Measurements from ENCODE around the gene LITAF. TPM values are rescaled to one million over a fixed set of nuclear protein-coding genes. Genes with fewer than 3 reads are reported as not detected.

The LITAF gene
- total and polyA plus RNA-seq, 4 donors, result 40.7 to 86.3 (median 59.3) TPM

DNA sequence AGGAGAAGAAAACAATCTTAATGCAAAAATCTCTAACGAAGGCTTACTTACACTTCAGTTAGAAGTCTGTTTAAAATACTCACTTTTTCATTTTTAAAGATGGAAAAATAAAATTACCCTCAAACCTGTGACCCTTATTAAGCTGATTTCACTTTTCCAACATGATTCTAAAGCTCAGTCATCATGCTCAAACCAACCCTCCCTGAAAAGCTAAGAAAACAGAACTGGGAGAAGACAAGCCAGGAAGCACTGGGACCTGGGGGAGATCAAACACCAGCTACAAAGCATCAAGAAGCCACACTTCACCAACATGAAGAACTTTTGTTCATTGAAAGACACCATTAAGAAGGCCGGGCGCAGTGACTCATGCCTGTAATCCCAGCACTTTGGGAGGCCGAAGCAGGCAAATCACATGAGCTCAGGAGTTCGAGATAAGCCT is 88.8 kb downstream of the LITAF start:
- Histone ChIP-seq H3K36me3 (ENCODE audit: control insufficient read depth, insufficient read depth, low read length) (no peaks in the 10 kb centered on the region), H3K27ac (ENCODE audit: low read depth, low read length) (peak overlapping the region; percentile 80), H3K4me1 (ENCODE audit: control insufficient read depth, insufficient read depth, low read length) (peaks cover 36% of the 10 kb centered on the region), H3K4me3 (ENCODE audit: low read depth, low read length) (no peak overlapping the region), H3K27me3 (ENCODE audit: control insufficient read depth, insufficient read depth, low read length) (no peaks in the 10 kb centered on the region), H3K9me3 (ENCODE audit: control insufficient read depth, insufficient read depth, low read length) (no peaks in the 10 kb centered on the region)
- peak in 1 of 6 donors; percentile 33 for DNase-seq (ENCODE audit: low read depth in 4 of 6, low spot score in 6 of 6)
- 73% methylated on average over 3 of the region's 5 CpGs for WGBS (ENCODE audit: insufficient coverage)

Other genes with a start within 250 kb of the LITAF start
- gene RMI2, start 241.5 kb downstream of the LITAF start, total RNA-seq, result 1 to 10 TPM; 5.8 to 5.9 TPM
- 10 to 100 TPM; 10.0 to 11.1 TPM for gene RMI2, start 241.5 kb downstream of the LITAF start, polyA plus RNA-seq (ENCODE audit: insufficient read length in 2 of 2)
- gene SNN, start 81.5 kb upstream of the LITAF start, total RNA-seq, result 10 to 100 TPM; 58.1 to 67.6 TPM
- gene SNN, start 81.5 kb upstream of the LITAF start, polyA plus RNA-seq (ENCODE audit: insufficient read length in 2 of 2), result 100 to 1,000 TPM; 213 to 223 TPM
- gene TXNDC11, start 155.9 kb upstream of the LITAF start, total RNA-seq, result 10 to 100 TPM; 18.1 to 34.3 TPM
- gene TXNDC11, start 155.9 kb upstream of the LITAF start, polyA plus RNA-seq (ENCODE audit: insufficient read length in 2 of 2), result 10 to 100 TPM; 31.2 TPM
- gene ZC3H7A, start 210.3 kb upstream of the LITAF start, total RNA-seq, result 10 to 100 TPM; 65.3 to 66.0 TPM
- gene ZC3H7A, start 210.3 kb upstream of the LITAF start, polyA plus RNA-seq (ENCODE audit: insufficient read length in 2 of 2), result 10 to 100 TPM; 67.4 to 73.9 TPM

All from spinal cord (tissue), 10 donors.